Neuronal stem cell (in vitro differentiated cells): Measurements from ENCODE around the gene IGDCC3.

Source experiments
- DNase-seq: peaks from one replicate; pipeline ENCODE4 v3.0.0-alpha.2; 2013; ENCODE audit warnings: low spot score
- H2AFZ ChIP-seq: one replicate; pipeline ENCODE4 v1.6.1; 2013; ENCODE audit warnings: mild to moderate bottlenecking, low read length, inconsistent platforms
- H2AK5ac ChIP-seq: 2 replicates; pipeline ENCODE4 v1.6.1; 2013; ENCODE audit warnings: low read depth, mild to moderate bottlenecking, inconsistent platforms, low read length, moderate library complexity, mixed read lengths
- H2BK120ac ChIP-seq: 2 replicates; pipeline ENCODE4 v1.6.1; 2013; ENCODE audit warnings: low read depth, mild to moderate bottlenecking, inconsistent platforms, low read length, moderate library complexity, mixed read lengths
- H2BK12ac ChIP-seq: one replicate; pipeline ENCODE4 v1.6.1; 2013; ENCODE audit warnings: low read length, inconsistent platforms
- H2BK15ac ChIP-seq: 2 replicates; pipeline ENCODE4 v1.6.1; 2013; ENCODE audit warnings: mild to moderate bottlenecking, low read length, inconsistent platforms, mixed read lengths
- H2BK5ac ChIP-seq: one replicate; pipeline ENCODE4 v1.6.1; 2013; ENCODE audit warnings: inconsistent platforms, mild to moderate bottlenecking, low read length, moderate library complexity
- H3K14ac ChIP-seq: one replicate; pipeline ENCODE4 v1.6.1; 2013; ENCODE audit warnings: low read length, inconsistent platforms
- H3K18ac ChIP-seq: 2 replicates; pipeline ENCODE4 v1.6.1; 2013; ENCODE audit warnings: low read length, inconsistent platforms
- H3K23ac ChIP-seq: 2 replicates; pipeline ENCODE4 v1.6.1; 2013; ENCODE audit warnings: low read depth, mild to moderate bottlenecking, mixed read lengths, low read length, inconsistent platforms; ENCODE audit not compliant: poor library complexity
- H3K27ac ChIP-seq: replicated peaks from 3 replicates; pipeline ENCODE4 v1.5.1; 2013; ENCODE audit warnings: low read length, inconsistent platforms
- H3K27me3 ChIP-seq, 3 experiments: 2 replicates each; pipeline ENCODE4 v1.6.1; 2013; ENCODE audit warnings: low read length in 3 of 3, mild to moderate bottlenecking in 2 of 3, inconsistent platforms in 1 of 3, low read depth in 1 of 3, mixed read lengths in 1 of 3, moderate library complexity in 1 of 3; ENCODE audit not compliant: control insufficient read depth in 3 of 3, insufficient read depth in 3 of 3
- H3K36me3 ChIP-seq, 2 donors: replicated peaks in 1 of 2; 2 replicates each; pipeline ENCODE4 v1.6.1; 2013; ENCODE audit warnings: low read length in 2 of 2; ENCODE audit not compliant: control insufficient read depth in 2 of 2, insufficient read depth in 2 of 2
- H3K4ac ChIP-seq: 2 replicates; pipeline ENCODE4 v1.6.1; 2013; ENCODE audit warnings: inconsistent platforms, mild to moderate bottlenecking, low read length, moderate library complexity
- H3K4me1 ChIP-seq, 2 donors: 1 replicate in 1 of 2; 2 replicates in 1 of 2; pipeline ENCODE4 v1.6.1; 2013; ENCODE audit warnings: low read length in 2 of 2, low read depth in 1 of 2; ENCODE audit not compliant: control insufficient read depth in 2 of 2, insufficient read depth in 1 of 2
- H3K4me2 ChIP-seq: one replicate; pipeline ENCODE4 v1.6.1; 2013; ENCODE audit warnings: mild to moderate bottlenecking, low read length, inconsistent platforms; ENCODE audit not compliant: insufficient read depth, poor library complexity, severe bottlenecking
- H3K4me3 ChIP-seq, 2 donors: 2 replicates each; pipeline ENCODE4 v1.5.1; 2013; ENCODE audit warnings: low read length in 2 of 2, mild to moderate bottlenecking in 2 of 2, inconsistent platforms in 1 of 2, moderate library complexity in 1 of 2
- H3K79me1 ChIP-seq: one replicate; pipeline ENCODE4 v1.6.1; 2013; ENCODE audit warnings: low read depth, mild to moderate bottlenecking, inconsistent platforms, low read length, moderate library complexity
- H3K9ac ChIP-seq: one replicate; pipeline ENCODE4 v1.6.1; 2013; ENCODE audit warnings: mild to moderate bottlenecking, low read depth, low read length, inconsistent platforms; ENCODE audit not compliant: poor library complexity
- H3K9me3 ChIP-seq, 2 donors: replicated peaks in 1 of 2; 2 replicates each; pipeline versions ENCODE3 to v1.6.1; 2013; ENCODE audit warnings: low read length in 2 of 2, mild to moderate bottlenecking in 2 of 2, inconsistent platforms in 1 of 2, low read depth in 1 of 2, mixed read lengths in 1 of 2, moderate library complexity in 1 of 2; ENCODE audit not compliant: control insufficient read depth in 2 of 2, insufficient read depth in 1 of 2
- H4K8ac ChIP-seq: one replicate; pipeline ENCODE4 v1.6.1; 2013; ENCODE audit warnings: low read depth, mild to moderate bottlenecking, inconsistent platforms, low read length, moderate library complexity
- H4K91ac ChIP-seq: one replicate; pipeline ENCODE4 v1.6.1; 2013; ENCODE audit warnings: low read length, low read depth, mild to moderate bottlenecking, inconsistent platforms; ENCODE audit not compliant: poor library complexity
- WGBS, 2 donors: extraction: QIAGEN DNeasy Blood & Tissue Kit; methylation state at CpG; one replicate each; pipeline ENCODE4 v1.1.7; 2013; ENCODE audit warnings: missing lambda C conversion rate in 2 of 2, mixed read lengths in 1 of 2; ENCODE audit not compliant: insufficient read length in 2 of 2, insufficient replicate concordance in 1 of 2; ENCODE audit errors: extremely low coverage in 2 of 2; 5-methylcytosine and 5-hydroxymethylcytosine counted together

IGDCC3 gene

DNA sequence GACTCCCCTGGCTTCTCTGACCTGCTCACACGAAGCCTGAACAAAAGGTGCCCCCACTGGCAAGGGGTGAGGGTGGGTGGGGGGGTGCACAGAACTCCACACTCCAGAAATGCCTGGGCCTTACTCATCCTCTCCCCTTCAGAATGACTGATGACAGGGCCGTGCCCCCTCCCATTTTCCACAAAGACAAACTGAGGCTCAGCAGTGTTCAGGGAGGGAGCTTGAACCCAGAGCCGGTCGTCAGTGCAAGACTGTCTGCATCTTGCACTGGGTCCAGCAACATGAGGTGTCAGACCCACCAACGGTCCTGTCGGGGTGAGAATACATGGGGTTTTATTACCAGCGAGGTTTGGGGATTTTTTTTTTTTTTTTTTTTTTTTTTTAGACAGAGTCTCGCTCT is 15.3 kb downstream of the IGDCC3 start:
- H3K27ac ChIP-seq: no peak overlapping the region
- peaks cover 0 to 6% (median 0%) of the 10 kb centered on the region in 3 experiments for H3K27me3 ChIP-seq
- H3K18ac ChIP-seq: no peak overlapping the region
- H2BK15ac ChIP-seq: no peak overlapping the region
- DNase-seq: no peak
- no peak overlapping the region for H2BK120ac ChIP-seq
- no CpG with 5 or more reads among the region's 8 CpGs for WGBS, 2 donors
- H3K9ac ChIP-seq: no peak overlapping the region
- no peak overlapping the region for H3K4me2 ChIP-seq
- no peak overlapping the region for H2AK5ac ChIP-seq
- no peaks in the 10 kb centered on the region for H3K9me3 ChIP-seq
- H2BK5ac ChIP-seq: no peak overlapping the region
- no peak overlapping the region for H4K91ac ChIP-seq
- H3K14ac ChIP-seq: no peak overlapping the region
- H3K79me1 ChIP-seq: no peaks in the 10 kb centered on the region
- H3K4ac ChIP-seq: no peak overlapping the region
- H2AFZ ChIP-seq: no peak overlapping the region
- H3K4me1 ChIP-seq: peaks cover 24 to 30% of the 10 kb centered on the region in 2 donors
- H3K4me3 ChIP-seq: no peak overlapping the region
- H3K36me3 ChIP-seq: peaks cover 0 to 84% of the 10 kb centered on the region in 2 donors
- H4K8ac ChIP-seq: no peak overlapping the region
- no peak overlapping the region for H3K23ac ChIP-seq
- H2BK12ac ChIP-seq: no peak overlapping the region

DNA sequence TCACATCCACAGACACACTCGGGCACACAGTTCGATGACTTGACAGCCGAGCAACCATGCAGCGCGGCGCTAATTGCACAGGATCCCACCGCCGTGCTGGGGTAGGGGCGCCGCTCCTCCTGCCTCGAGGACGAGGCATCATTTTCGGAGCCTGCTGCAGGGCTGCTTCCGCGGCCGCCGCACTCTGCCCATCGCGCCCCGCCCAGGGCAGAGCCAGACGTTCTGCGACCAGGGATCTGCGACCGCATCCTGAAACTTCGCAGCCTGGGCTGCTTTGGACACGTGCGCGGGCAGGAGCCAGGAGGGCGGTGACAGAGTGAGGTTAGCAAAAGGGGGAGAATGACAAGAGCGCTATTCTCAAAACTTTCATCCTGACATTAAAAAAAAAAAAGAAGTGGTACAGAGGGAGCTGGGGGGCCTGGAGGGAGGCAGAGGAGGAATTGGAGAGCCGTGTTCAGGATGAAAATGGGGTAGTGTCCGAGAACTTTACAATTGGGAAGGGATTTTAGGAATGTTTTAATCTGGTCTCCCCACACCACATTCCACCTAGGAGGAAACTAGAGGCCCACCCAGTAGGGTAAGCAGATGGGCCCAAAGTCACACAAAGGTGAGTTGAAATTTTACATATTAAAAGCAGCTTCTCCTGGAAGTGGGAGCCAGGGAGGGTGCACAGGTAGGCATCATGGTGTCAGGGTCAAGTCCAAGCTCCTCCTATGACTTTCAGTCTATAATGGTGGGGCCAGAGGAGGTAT is 15.9 kb downstream of the IGDCC3 start:
- H2BK15ac ChIP-seq: no peak overlapping the region
- H2AK5ac ChIP-seq: peak overlapping the region; percentile 16
- peaks cover 23 to 29% of the 10 kb centered on the region in 2 donors for H3K4me1 ChIP-seq
- no peaks in the 10 kb centered on the region for H3K9me3 ChIP-seq
- H3K4me3 ChIP-seq: no peak overlapping the region
- H2BK5ac ChIP-seq: no peak overlapping the region
- no peak overlapping the region for H3K4me2 ChIP-seq
- H3K9ac ChIP-seq: peak overlapping the region; percentile 78
- H3K14ac ChIP-seq: no peak overlapping the region
- no CpG with 5 or more reads among the region's 32 CpGs for WGBS, 2 donors
- H4K91ac ChIP-seq: no peak overlapping the region
- H3K18ac ChIP-seq: peak overlapping the region; percentile 88
- H2AFZ ChIP-seq: no peak overlapping the region
- H4K8ac ChIP-seq: no peak overlapping the region
- DNase-seq: no peak
- no peak overlapping the region for H2BK12ac ChIP-seq
- H3K79me1 ChIP-seq: no peaks in the 10 kb centered on the region
- no peak overlapping the region for H3K27ac ChIP-seq
- peaks cover 0 to 83% of the 10 kb centered on the region in 2 donors for H3K36me3 ChIP-seq
- peaks cover 0 to 6% (median 0%) of the 10 kb centered on the region in 3 experiments for H3K27me3 ChIP-seq
- no peak overlapping the region for H3K23ac ChIP-seq
- no peak overlapping the region for H3K4ac ChIP-seq
- H2BK120ac ChIP-seq: no peak overlapping the region

DNA sequence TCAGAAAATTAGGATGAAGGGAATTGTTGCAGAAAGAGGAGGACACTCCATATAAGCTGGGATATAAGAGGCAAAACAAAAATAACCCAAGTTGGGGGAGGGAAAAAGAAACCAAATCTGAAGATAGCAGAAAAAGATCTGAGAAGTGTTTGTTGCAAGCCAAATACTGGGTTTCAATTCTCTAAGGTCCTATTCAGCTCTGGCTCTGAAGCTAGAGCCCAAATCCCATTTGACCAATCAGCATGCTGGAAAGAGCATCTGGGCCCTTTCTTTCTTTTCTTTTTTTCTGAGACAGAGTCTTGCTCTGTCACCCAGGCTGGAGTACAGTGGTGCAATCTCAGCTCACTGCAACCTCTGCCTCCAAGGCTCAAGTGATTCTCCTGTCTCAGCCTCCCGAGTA is 17.3 kb downstream of the IGDCC3 start:
- DNase-seq: no peak
- no peak overlapping the region for H2BK5ac ChIP-seq
- no peaks in the 10 kb centered on the region for H3K9me3 ChIP-seq
- no peak overlapping the region for H2BK15ac ChIP-seq
- H3K4me3 ChIP-seq: no peak overlapping the region
- WGBS, 2 donors: no CpG with 5 or more reads among the region's 1 CpG
- H2BK120ac ChIP-seq: no peak overlapping the region
- H3K14ac ChIP-seq: no peak overlapping the region
- no peak overlapping the region for H3K4me2 ChIP-seq
- H3K4ac ChIP-seq: no peak overlapping the region
- peaks cover 24 to 27% of the 10 kb centered on the region in 2 donors for H3K4me1 ChIP-seq
- peaks cover 0 to 6% (median 0%) of the 10 kb centered on the region in 3 experiments for H3K27me3 ChIP-seq
- peaks cover 0 to 74% of the 10 kb centered on the region in 2 donors for H3K36me3 ChIP-seq
- H3K23ac ChIP-seq: no peak overlapping the region
- H3K79me1 ChIP-seq: no peaks in the 10 kb centered on the region
- H3K27ac ChIP-seq: no peak overlapping the region
- no peak overlapping the region for H4K8ac ChIP-seq
- H4K91ac ChIP-seq: no peak overlapping the region
- H2BK12ac ChIP-seq: no peak overlapping the region
- H3K9ac ChIP-seq: no peak overlapping the region
- no peak overlapping the region for H2AK5ac ChIP-seq
- H3K18ac ChIP-seq: no peak overlapping the region
- no peak overlapping the region for H2AFZ ChIP-seq

DNA sequence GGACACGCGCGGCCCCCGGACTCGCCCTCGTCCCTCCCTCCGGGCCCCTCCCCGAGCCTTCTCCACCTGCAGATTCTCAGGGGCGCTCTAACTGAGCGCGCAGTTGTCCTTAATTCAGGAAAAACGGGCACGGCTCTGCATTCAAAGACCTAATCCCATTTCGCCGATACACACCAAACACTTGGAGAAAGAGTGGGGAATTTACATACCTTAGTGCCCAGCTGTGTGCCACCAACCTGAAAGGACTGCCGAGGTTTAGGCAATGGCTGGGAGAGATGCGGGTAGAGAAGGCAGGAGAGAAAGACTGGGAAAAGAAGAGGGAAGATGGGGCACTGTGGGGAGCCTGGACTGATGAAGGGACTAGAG is 21.8 kb downstream of the IGDCC3 start:
- no peak for DNase-seq
- no peak overlapping the region for H3K4ac ChIP-seq
- peaks cover 13 to 15% of the 10 kb centered on the region in 2 donors for H3K4me1 ChIP-seq
- H3K18ac ChIP-seq: peak overlapping the region; percentile 97
- peaks cover 0 to 41% of the 10 kb centered on the region in 2 donors for H3K36me3 ChIP-seq
- H2BK5ac ChIP-seq: peak overlapping the region; percentile 82
- no peak overlapping the region for H3K14ac ChIP-seq
- no peak overlapping the region for H2BK12ac ChIP-seq
- H3K9me3 ChIP-seq: peaks cover 0 to 18% of the 10 kb centered on the region in 2 donors
- no peaks in the 10 kb centered on the region for H3K27me3 ChIP-seq
- H4K91ac ChIP-seq: no peak overlapping the region
- peak overlapping the region; percentile 42 to 49 for H3K4me3 ChIP-seq
- no peak overlapping the region for H3K23ac ChIP-seq
- H4K8ac ChIP-seq: no peak overlapping the region
- H3K79me1 ChIP-seq: no peaks in the 10 kb centered on the region
- peak overlapping the region; percentile 7 for H2AK5ac ChIP-seq
- H3K4me2 ChIP-seq: peak overlapping the region; percentile 85
- H3K27ac ChIP-seq: peak overlapping the region; percentile 99
- H3K9ac ChIP-seq: no peak overlapping the region
- WGBS, 2 donors: no CpG with 5 or more reads among the region's 17 CpGs
- H2AFZ ChIP-seq: peak overlapping the region; percentile 76
- no peak overlapping the region for H2BK15ac ChIP-seq
- H2BK120ac ChIP-seq: no peak overlapping the region
